Measurements from ENCODE around the gene KRT85.
"Not testable (repeated sequence)": the region's sequence is repeated elsewhere in the genome, so short reads cannot be mapped to it uniquely, and the experiment has no call there.

Gene KRT85

GRCh38 chr12:52323416-52324152, 43.7 kb downstream of the KRT85 start:
- no peak for DNase-seq (ENCODE audit: low spot score)

DNA sequence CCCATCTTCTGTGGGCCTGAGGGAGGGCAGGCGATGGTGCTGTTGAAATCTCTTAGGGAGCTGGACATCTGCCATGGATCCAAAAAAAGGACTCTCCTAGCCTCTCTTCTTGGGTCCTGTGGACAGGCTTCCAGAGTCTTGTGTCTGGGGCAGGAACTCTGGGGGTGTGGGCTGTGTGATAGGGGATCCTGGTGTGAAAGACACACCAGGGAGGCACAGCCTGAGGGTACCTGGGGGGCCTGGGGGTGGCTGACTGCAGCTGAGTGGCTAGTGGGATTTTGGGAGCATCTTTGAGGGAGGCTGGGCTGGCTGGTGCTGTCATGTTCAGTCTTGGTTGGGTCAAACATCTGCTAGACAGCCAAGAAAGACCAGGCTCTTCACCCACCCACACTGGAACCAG, 44.3 kb downstream of the KRT85 start:
- DNase-seq (ENCODE audit: low spot score) = no peak

GRCh38 chr12:52322069-52322468, 45.2 kb downstream of the KRT85 start:
- no peak for DNase-seq (ENCODE audit: low spot score)

DNA sequence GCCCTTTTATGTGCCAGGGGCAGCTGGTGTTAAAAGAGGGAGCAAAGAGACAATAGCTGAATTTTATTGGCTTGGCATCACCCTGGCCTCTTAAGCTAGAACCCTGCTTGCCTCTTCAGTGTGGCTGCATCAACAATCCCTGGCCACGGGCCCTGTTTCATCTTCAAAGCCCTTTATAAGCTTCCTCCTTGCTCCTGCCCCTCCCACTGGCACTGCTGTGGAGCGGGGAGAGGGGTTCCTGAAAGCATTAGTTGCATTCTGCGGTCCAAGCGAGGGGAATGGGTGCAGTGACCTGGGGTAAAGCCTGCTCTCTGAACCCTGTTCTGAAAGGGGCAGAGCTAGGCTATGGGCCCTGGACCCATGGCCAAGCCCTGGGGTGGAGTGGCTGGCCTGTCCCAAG, 45.9 kb downstream of the KRT85 start:
- DNase-seq (ENCODE audit: low spot score) = peak; percentile 60

GRCh38 chr12:52320784-52321400, 46.4 kb downstream of the KRT85 start, which contains the start of gene KRT83:
Gene KRT83, minus strand, starts transcription at chr12:52321398. Its CDS starts 63 bp downstream, at chr12:52321335.
- DNase-seq (ENCODE audit: low spot score) = no peak

- no peak for DNase-seq (ENCODE audit: low spot score)
These were observed 48.2 kb downstream of the KRT85 start for GRCh38 chr12:52319097-52319496.

- no peak for DNase-seq (ENCODE audit: low spot score)
These were observed 48.9 kb downstream of the KRT85 start for GRCh38 chr12:52318241-52318990.

DNA sequence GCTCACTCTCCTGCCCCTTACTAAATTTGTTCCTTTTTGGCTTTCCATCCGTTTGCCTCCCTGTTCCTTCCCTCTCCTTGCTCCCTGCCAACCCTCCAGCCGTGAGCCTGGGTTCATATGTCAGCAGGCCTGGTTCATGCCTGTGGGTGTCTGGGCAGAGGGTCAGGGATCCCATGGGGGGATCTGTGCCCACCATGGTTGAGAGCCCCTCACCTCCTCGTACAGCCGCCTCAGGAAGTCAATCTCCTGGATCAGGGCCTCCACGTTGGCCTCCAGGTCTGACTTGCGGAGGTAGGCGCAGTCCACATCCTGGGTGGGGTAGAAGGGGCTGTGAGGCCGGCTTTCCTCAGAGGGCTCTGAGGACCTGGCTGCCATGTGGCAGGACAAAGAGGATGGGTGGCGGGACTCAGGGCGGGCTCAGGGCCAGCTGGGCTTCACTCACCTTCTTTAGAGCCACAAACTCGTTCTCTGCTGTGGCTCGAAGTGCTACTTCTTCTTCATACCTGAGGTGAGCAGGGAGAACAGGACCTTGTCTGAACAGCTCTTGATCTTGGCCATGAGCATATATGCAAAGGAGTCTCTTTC, 49.7 kb downstream of the KRT85 start:
- DNase-seq (ENCODE audit: low spot score) = no peak

DNA sequence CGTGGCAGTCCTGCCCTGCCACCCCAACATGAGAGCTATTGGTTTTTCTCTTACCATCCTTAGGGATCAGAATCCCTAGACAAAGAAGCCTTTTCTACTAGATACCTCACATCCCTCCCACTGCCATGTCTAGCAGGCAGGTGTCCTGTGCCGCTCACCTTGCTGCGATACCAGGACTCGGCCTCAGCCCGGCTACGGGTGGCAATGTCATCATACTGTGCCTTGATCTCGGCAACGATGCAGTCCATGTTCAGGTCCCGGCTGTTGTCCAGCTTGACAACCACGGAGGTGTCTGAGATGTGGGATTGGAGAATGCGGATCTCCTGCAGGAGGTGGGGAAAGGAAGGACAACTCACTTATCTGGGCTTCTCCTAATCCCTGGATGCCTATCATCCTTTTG, 50.6 kb downstream of the KRT85 start:
- DNase-seq (ENCODE audit: low spot score) = no peak

DNA sequence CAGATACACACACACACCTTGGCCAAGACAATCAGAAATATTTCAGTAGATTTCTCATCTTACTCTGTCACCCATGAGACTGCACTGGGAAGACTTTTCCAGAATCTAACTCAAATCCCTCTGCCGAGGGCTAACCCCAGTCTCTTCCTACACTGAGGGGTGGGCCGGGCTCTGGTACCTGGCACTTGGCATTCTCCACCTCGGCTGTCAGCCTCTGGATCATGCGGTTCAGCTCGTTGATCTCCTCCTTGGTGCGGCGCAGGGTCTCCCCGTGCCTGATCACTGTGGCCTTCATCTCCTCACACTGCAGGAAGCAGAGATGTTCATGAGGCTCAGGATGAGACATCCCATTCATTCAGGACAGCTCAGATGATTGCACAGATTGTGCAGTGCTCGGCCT, 51.0 kb downstream of the KRT85 start:
- no peak for DNase-seq (ENCODE audit: low spot score)

DNA sequence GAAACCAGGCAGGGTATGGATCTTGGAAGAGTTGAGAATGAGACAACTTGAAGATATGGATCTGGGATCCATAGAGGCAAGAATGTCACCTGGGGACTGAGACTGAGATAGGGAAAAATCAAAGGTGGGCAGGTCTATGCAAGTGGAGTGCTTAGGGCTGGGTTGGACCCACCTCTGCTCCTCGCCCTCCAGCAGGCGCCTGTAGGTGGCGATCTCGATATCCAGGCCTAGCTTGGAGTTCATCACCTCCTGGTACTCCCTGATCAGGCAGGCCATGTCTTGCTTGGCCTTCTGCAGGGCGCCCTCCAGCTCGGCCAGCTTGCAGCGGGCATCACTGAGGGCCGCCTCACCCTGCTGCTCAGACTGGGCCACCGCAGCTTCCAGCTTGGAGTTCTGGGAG, 51.6 kb downstream of the KRT85 start:
- DNase-seq (ENCODE audit: low spot score) = not testable (repeated sequence)

DNA sequence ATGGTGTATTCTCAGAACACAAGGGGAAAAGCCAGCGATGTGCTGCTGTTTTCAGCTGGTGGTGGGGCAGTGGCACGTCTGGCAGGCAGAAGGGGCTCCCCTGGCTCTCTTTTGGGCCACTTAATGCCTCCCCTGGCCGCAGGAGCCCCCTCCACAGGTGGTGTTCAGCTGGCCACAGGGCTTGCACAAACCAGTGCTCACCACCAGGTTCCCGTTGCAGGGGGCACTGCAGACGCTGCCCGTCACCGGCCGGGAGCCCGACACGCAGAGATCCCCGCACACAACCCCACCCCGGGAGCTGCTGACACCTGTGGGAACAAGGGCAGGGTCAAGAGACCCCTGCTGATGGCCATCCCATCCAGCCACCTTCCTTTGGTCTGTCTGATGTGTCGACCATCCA, 52.8 kb downstream of the KRT85 start:
- no peak for DNase-seq (ENCODE audit: low spot score)

DNA sequence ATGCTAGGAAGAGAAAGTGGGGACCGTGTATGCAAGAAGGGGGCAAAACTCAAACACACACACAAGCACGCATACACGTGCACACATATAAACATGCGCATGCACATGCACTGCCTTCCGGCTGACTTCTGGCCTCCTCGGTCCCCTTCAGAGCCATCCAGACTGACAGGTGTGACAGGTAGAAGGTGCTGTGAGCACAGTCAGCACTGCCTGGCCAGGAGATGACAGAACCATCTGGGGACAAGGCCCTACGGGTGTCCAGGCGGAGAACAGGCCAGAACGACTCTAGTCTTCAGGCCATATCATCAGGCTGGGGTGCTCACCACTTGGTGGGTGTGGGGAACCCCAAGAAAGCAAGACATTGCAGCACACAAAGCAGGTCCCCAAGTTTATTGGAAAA, 53.4 kb downstream of the KRT85 start:
- DNase-seq (ENCODE audit: low spot score) = no peak

GRCh38 chr12:52313461-52313860, 53.8 kb downstream of the KRT85 start:
- DNase-seq (ENCODE audit: low spot score) = no peak

DNA sequence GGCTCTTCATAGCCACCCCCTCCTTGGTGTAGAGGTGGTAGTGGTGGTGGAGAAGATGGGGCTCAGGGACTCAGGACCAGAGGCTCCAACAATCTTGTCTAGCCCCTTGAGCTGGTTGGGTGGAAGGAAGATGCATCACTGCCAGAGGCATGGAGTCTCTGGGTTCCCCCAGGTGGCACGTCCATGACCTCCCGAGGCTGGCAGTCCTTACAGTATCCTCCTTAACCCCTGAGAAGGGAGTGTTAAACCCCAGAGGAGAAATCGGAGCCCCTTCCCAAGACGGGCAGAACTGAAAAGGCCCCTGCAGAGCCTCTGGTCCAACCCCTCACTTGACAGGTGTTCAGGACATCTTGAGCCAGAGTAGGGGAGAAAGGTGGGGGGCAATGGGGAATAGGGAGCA, 55.2 kb downstream of the KRT85 start:
- no peak for DNase-seq (ENCODE audit: low spot score)

DNA sequence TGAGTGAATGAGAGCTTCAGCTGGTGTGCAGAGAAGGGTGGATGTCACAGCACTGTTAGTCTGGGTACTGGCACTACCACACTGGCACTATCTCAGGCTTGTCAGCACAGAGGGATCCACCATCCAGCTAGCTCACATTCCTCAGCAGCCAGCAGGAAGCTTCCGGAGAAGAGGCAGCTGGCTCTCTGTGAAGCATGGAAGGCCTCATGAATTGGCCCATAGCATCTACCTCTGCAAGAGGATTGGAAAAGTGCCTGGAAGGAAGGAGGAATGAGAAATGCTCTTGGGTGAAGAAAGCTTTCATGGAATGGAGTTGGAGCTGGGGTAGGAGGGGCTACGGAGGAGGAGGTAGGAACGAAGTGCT, 56.0 kb downstream of the KRT85 start:
- peak; percentile 18 for DNase-seq (ENCODE audit: low spot score)

GRCh38 chr12:52310622-52311284, 56.5 kb downstream of the KRT85 start:
- no peak for DNase-seq (ENCODE audit: low spot score)
